HCT116 (cell line): ENCODE data around the gene ADAMTS1. TPM values are rescaled to one million over a fixed set of nuclear protein-coding genes. Genes with fewer than 3 reads are reported as not detected.

ENCODE experiments used
- ATAC-seq: fragments of 200-7000 bp; cut with Tn5 transposase; 2 replicates; pipeline ENCODE4 v1.9.1; 2020; ENCODE audit warnings: mild to moderate bottlenecking, moderate library complexity
- BruUV-seq: library from RNA; stranded (reverse); fragments of 400-500 nt; replicated peaks from 2 replicates; lab custom pipeline; 2021; lab: Mats Ljungman, UMichigan
- CTCF ChIA-PET: fragments of 300-600 bp; sonication (Branson Sonifier 250); formaldehyde crosslinking; loops from one replicate; lab custom pipeline; 2021; ENCODE audit warnings: antibody characterized with exemption; lab: Charles Lee
- POLR2A ChIA-PET: fragments of 300-600, 350-600 bp; sonication (Branson Sonifier 250); formaldehyde crosslinking; loops from one replicate; lab custom pipeline; 2021; ENCODE audit warnings: antibody characterized with exemption; lab: Charles Lee
- RAD21 ChIA-PET, 2 experiments: fragments of 300-600 bp; sonication (Branson Sonifier 250); formaldehyde crosslinking; loops; one replicate each; lab custom pipeline; 2023; ENCODE audit warnings: low total read pairs in 2 of 2; ENCODE audit not compliant: uncharacterized antibody in 2 of 2, unreplicated experiment in 2 of 2, low non-redundant PET in 1 of 2; lab: Charles Lee
- DNase-seq: peaks from one replicate; pipeline ENCODE4 v3.0.0-alpha.2; 2010; ENCODE audit warnings: low read depth, low spot score
- H2AFZ ChIP-seq: fragments of 200-600 bp; shearing (Covaris generic), sonication (generic); 2 replicates; pipeline ENCODE4 v1.6.1; 2017; ENCODE audit warnings: low read depth, mixed run types, mixed read lengths, antibody characterized with exemption, low read length; ENCODE audit not compliant: poor library complexity, severe bottlenecking
- H3K27ac ChIP-seq: 2 replicates; pipeline ENCODE4 v1.5.1; 2012; ENCODE audit warnings: low read depth, low read length
- H3K27me3 ChIP-seq: fragments of 200-600 bp; sonication (generic); 2 replicates; pipeline ENCODE4 v1.6.1; 2016; ENCODE audit warnings: mixed run types, low read length, mixed read lengths; ENCODE audit not compliant: insufficient read depth
- H3K36me3 ChIP-seq, 2 experiments: fragments of 200-500 bp in 1 of 2; fragments of 200-600 bp in 1 of 2; sonication (Bioruptor generic) in 1 of 2; sonication (generic) in 1 of 2; 2 replicates each; pipeline versions ENCODE4 v1.5.1 to v1.6.1; 2014 to 2016; ENCODE audit warnings: low read length in 2 of 2, inconsistent platforms in 1 of 2, mixed read lengths in 1 of 2, mixed run types in 1 of 2; ENCODE audit not compliant: insufficient read depth in 2 of 2, control insufficient read depth in 1 of 2
- H3K4me1 ChIP-seq, 2 experiments: fragments of 200-600 bp in 1 of 2; sonication (generic) in 1 of 2; 2 replicates each; pipeline versions ENCODE4 v1.5.1 to v1.6.1; 2012 to 2017; ENCODE audit warnings: low read length in 2 of 2, inconsistent platforms in 1 of 2, mild to moderate bottlenecking in 1 of 2, mixed read lengths in 1 of 2, mixed run types in 1 of 2, moderate library complexity in 1 of 2; ENCODE audit not compliant: insufficient read depth in 2 of 2, control insufficient read depth in 1 of 2
- H3K4me2 ChIP-seq: fragments of 200-600 bp; sonication (generic); 2 replicates; pipeline ENCODE4 v1.6.1; 2017; ENCODE audit warnings: mixed run types, low read length, mixed read lengths
- H3K4me3 ChIP-seq, 2 experiments: fragments of 200-600 bp in 1 of 2; sonication (generic) in 1 of 2; replicated peaks in 1 of 2; 2 replicates each; pipeline ENCODE4 v1.5.1; 2011 to 2016; ENCODE audit warnings: low read length in 2 of 2, control low read depth in 1 of 2, low read depth in 1 of 2, mild to moderate bottlenecking in 1 of 2, mixed read lengths in 1 of 2, mixed run types in 1 of 2
- H3K79me2 ChIP-seq: fragments of 200-600 bp; sonication (generic); 2 replicates; pipeline ENCODE4 v1.6.1; 2017; ENCODE audit warnings: mild to moderate bottlenecking, mixed run types, low read length, moderate library complexity, mixed read lengths; ENCODE audit not compliant: insufficient read depth
- H3K9ac ChIP-seq: fragments of 200-600 bp; sonication (generic); 2 replicates; pipeline ENCODE4 v1.6.1; 2016; ENCODE audit warnings: low read length, mixed read lengths
- H3K9me2 ChIP-seq: fragments of 200-600 bp; sonication (generic), shearing (Covaris generic); 2 replicates; pipeline ENCODE4 v1.6.1; 2017; ENCODE audit warnings: mixed run types, mild to moderate bottlenecking, moderate library complexity; ENCODE audit not compliant: insufficient read depth
- H3K9me3 ChIP-seq, 2 experiments: fragments of 200-500 bp in 1 of 2; fragments of 200-600 bp in 1 of 2; sonication (Bioruptor generic) in 1 of 2; sonication (generic) in 1 of 2; 2 replicates each; pipeline ENCODE4 v1.6.1; 2014 to 2017; ENCODE audit warnings: low read length in 2 of 2, mixed read lengths in 2 of 2, inconsistent platforms in 1 of 2, low read depth in 1 of 2, mild to moderate bottlenecking in 1 of 2, mixed run types in 1 of 2, moderate library complexity in 1 of 2; ENCODE audit not compliant: control insufficient read depth in 1 of 2, insufficient read depth in 1 of 2
- H4K20me1 ChIP-seq: fragments of 200-600 bp; sonication (generic), shearing (Covaris generic); 2 replicates; pipeline ENCODE4 v1.6.1; 2017; ENCODE audit warnings: mixed run types, mild to moderate bottlenecking, moderate library complexity; ENCODE audit not compliant: insufficient read depth
- CBX3 ChIP-seq: IDR thresholded peaks from 2 replicates; pipeline ENCODE4 v1.6.1; 2012; ENCODE audit warnings: low read depth
- CTCF ChIP-seq, 3 experiments: fragments of 200-600 bp in 1 of 3; sonication (generic) in 1 of 3; IDR thresholded peaks in 2 of 3; conservative IDR thresholded peaks in 1 of 3; 2 replicates each; pipeline ENCODE4 v1.5.1; 2012 to 2017; ENCODE audit warnings: low read depth in 2 of 3, low read length in 2 of 3, antibody characterized with exemption in 1 of 3, borderline replicate concordance in 1 of 3, control low read depth in 1 of 3, mild to moderate bottlenecking in 1 of 3, mixed read lengths in 1 of 3, mixed run types in 1 of 3, moderate library complexity in 1 of 3; ENCODE audit not compliant: insufficient read depth in 1 of 3
- EGR1 ChIP-seq: IDR thresholded peaks from 2 replicates; pipeline ENCODE4 v1.6.1; 2012; ENCODE audit warnings: low read depth
- ELF1 ChIP-seq: IDR thresholded peaks from 2 replicates; pipeline ENCODE4 v1.6.1; 2012; ENCODE audit warnings: low read depth, borderline replicate concordance
- EZH2 ChIP-seq: fragments of 200-600 bp; sonication (generic); IDR thresholded peaks from 2 replicates; pipeline ENCODE4 v1.6.1; 2017; ENCODE audit warnings: antibody characterized with exemption, mixed run types
- EZH2phosphoT487 ChIP-seq: fragments of 200-600 bp; IDR thresholded peaks from 2 replicates; pipeline ENCODE4 v1.6.1; 2018; ENCODE audit warnings: antibody characterized with exemption, borderline replicate concordance
- MAX ChIP-seq: IDR thresholded peaks from 2 replicates; pipeline ENCODE4 v1.6.1; 2012
- POLR2AphosphoS5 ChIP-seq: IDR thresholded peaks from 2 replicates; pipeline ENCODE4 v1.6.1; 2011; ENCODE audit warnings: mild to moderate bottlenecking, low read depth, low read length, moderate library complexity
- SIN3A ChIP-seq: IDR thresholded peaks from 2 replicates; pipeline ENCODE4 v1.6.1; 2012; ENCODE audit warnings: low read depth
- SRF ChIP-seq: IDR thresholded peaks from 2 replicates; pipeline ENCODE4 v1.6.1; 2012; ENCODE audit warnings: low read depth
- TCF7L2 ChIP-seq: IDR thresholded peaks from 2 replicates; pipeline ENCODE4 v1.7.0; 2011; ENCODE audit warnings: borderline replicate concordance, inconsistent platforms; ENCODE audit not compliant: insufficient read depth, insufficient read length; ENCODE audit errors: extremely low read depth
- ZBTB33 ChIP-seq: IDR thresholded peaks from 2 replicates; pipeline ENCODE4 v1.6.1; 2011; ENCODE audit warnings: mild to moderate bottlenecking, low read length, moderate library complexity; ENCODE audit not compliant: insufficient replicate concordance; ENCODE audit errors: extremely low read depth
- ZFX ChIP-seq: fragments of 450-650 bp; IDR thresholded peaks from 2 replicates; pipeline ENCODE4 v1.6.1; 2017
- ZNF274 ChIP-seq: fragments of 200-500 bp; sonication (Bioruptor generic); IDR thresholded peaks from 2 replicates; pipeline ENCODE4 v1.6.1; 2014; ENCODE audit warnings: mild to moderate bottlenecking, low read depth, low read length, inconsistent platforms
- intact Hi-C: fragments of 100-400 bp; cut with micrococcal nuclease; formaldehyde crosslinking; loops from 2 replicates; pipeline ENCODE4 v1.10.0; 2022
- total RNA-seq: library from RNA; stranded (reverse); gene quantifications from one replicate; pipeline ENCODE4 v1.2.1, GENCODE V29; 2021; ENCODE audit not compliant: unreplicated experiment

The ADAMTS1 gene
- total RNA-seq, 1 experiment from 2014 or later = 0.98 TPM

GRCh38 chr21:26877018-26877417 lies 31.8 kb upstream of the ADAMTS1 start:
- ATAC-seq = no peak
- Histone ChIP-seq H3K79me2 (no peaks in the 10 kb centered on the region), H3K27ac (no peak overlapping the region), H3K4me2 (no peak overlapping the region), H3K9me2 (no peaks in the 10 kb centered on the region), H3K9me3 (peaks cover 13 to 15% of the 10 kb centered on the region in 2 experiments; a peak in 2 of 4 replicates), H2AFZ (no peak overlapping the region), H3K36me3 (no peaks in the 10 kb centered on the region), H3K27me3 (no peaks in the 10 kb centered on the region), H4K20me1 (no peaks in the 10 kb centered on the region), H3K4me3 (no peak overlapping the region), H3K9ac (no peak overlapping the region), H3K4me1 (no peaks in the 10 kb centered on the region)
- no peak for DNase-seq
- RAD21 ChIA-PET = no interaction called here
- no peak for TF ChIP-seq CBX3
- TF ChIP-seq EZH2phosphoT487 = no peak
- TF ChIP-seq TCF7L2 = no peak
- TF ChIP-seq ELF1 = no peak
- TF ChIP-seq SIN3A = no peak
- no peak for TF ChIP-seq POLR2AphosphoS5
- no peak for TF ChIP-seq EZH2
- TF ChIP-seq EGR1 = no peak
- no TSS peak for BruUV-seq
- POLR2A ChIA-PET = no interaction called here
- CTCF ChIA-PET = no interaction called here
- intact Hi-C loops = no loop called here

GRCh38 chr21:26874347-26874746 lies 29.1 kb upstream of the ADAMTS1 start:
- POLR2A ChIA-PET = no interaction called here
- no peaks in the 10 kb centered on the region for H4K20me1 ChIP-seq
- H3K27me3 ChIP-seq = no peaks in the 10 kb centered on the region
- CTCF ChIA-PET = no interaction called here
- no peak overlapping the region for H3K27ac ChIP-seq
- RAD21 ChIA-PET = no interaction called here
- no peak overlapping the region for H3K4me3 ChIP-seq
- no peaks in the 10 kb centered on the region for H3K4me1 ChIP-seq
- no peak overlapping the region for H2AFZ ChIP-seq
- ATAC-seq = no peak
- no TSS peak for BruUV-seq
- intact Hi-C loops = no loop called here
- H3K9ac ChIP-seq = no peak overlapping the region
- TF ChIP-seq MAX (no peak), ZBTB33 (no peak), SRF (no peak), ZNF274 (no peak), ZFX (no peak), CTCF (IDR thresholded peaks at IDR 0.05 in 2 of 3, conservative IDR thresholded peaks at IDR 0.05 in 1 of 3; ENCODE audit: borderline replicate concordance in 1 of 3, insufficient read depth in 1 of 3, low read depth in 2 of 3, low read length in 2 of 3) (no peak)
- H3K79me2 ChIP-seq = no peaks in the 10 kb centered on the region
- peaks cover 6 to 16% of the 10 kb centered on the region in 2 experiments; a peak in 2 of 4 replicates for H3K9me3 ChIP-seq
- no peak for DNase-seq
- H3K36me3 ChIP-seq = no peaks in the 10 kb centered on the region
- no peaks in the 10 kb centered on the region for H3K9me2 ChIP-seq
- no peak overlapping the region for H3K4me2 ChIP-seq
